Activated effector memory CD4-positive, alpha-beta T cell treated with Interleukin-2 at 50 U/mL for 16 hours (primary cell): ENCODE data around the gene SEMA6A.

ENCODE experiments used
- DNase-seq: peaks from one replicate; pipeline ENCODE4 v3.0.0-alpha.2; 2020

The SEMA6A gene

GRCh38 chr5:116576053-116576713 lies 1.6 kb upstream of the SEMA6A start:
- no peak for DNase-seq

GRCh38 chr5:116575326-116576052 lies 866 bp upstream of the SEMA6A start:
- DNase-seq, result no peak

GRCh38 chr5:116573702-116574366 lies 789 bp downstream of the SEMA6A start:
- no peak for DNase-seq

- DNase-seq, result no peak
These were observed 1.3 kb downstream of the SEMA6A start for GRCh38 chr5:116573279-116573701.

GRCh38 chr5:116572350-116573278 lies 2.0 kb downstream of the SEMA6A start:
- DNase-seq, result no peak

GRCh38 chr5:116571568-116572349 lies 2.9 kb downstream of the SEMA6A start:
- DNase-seq, result no peak

GRCh38 chr5:116569999-116570398 lies 4.6 kb downstream of the SEMA6A start:
- no peak for DNase-seq

- DNase-seq, result no peak
These were observed 7.5 kb downstream of the SEMA6A start for GRCh38 chr5:116567106-116567505.

GRCh38 chr5:116566251-116566650 lies 8.4 kb downstream of the SEMA6A start:
- no peak for DNase-seq

GRCh38 chr5:116564756-116565490 lies 9.7 kb downstream of the SEMA6A start:
- no peak for DNase-seq

- no peak for DNase-seq
These were observed 10.3 kb downstream of the SEMA6A start for GRCh38 chr5:116564312-116564711.

- no peak for DNase-seq
These were observed 10.8 kb downstream of the SEMA6A start for GRCh38 chr5:116563736-116564308.

- no peak for DNase-seq
These were observed 12.0 kb downstream of the SEMA6A start for GRCh38 chr5:116562669-116563068.

- no peak for DNase-seq
These were observed 13.0 kb downstream of the SEMA6A start for GRCh38 chr5:116561658-116562057.

- no peak for DNase-seq
These were observed 14.9 kb downstream of the SEMA6A start for GRCh38 chr5:116559673-116560164.

GRCh38 chr5:116559239-116559638 lies 15.4 kb downstream of the SEMA6A start:
- no peak for DNase-seq

- no peak for DNase-seq
These were observed 16.9 kb downstream of the SEMA6A start for GRCh38 chr5:116557669-116558271.

GRCh38 chr5:116554764-116555163 lies 19.9 kb downstream of the SEMA6A start:
- no peak for DNase-seq

- DNase-seq, result no peak
These were observed 21.3 kb downstream of the SEMA6A start for GRCh38 chr5:116553366-116553765.

- no peak for DNase-seq
These were observed 24.5 kb downstream of the SEMA6A start for GRCh38 chr5:116550082-116550481.
